NCI-H69 (cell line): ENCODE measurements around the gene ANKRD30BL.
"Not testable (repeated sequence)": the region's sequence is repeated elsewhere in the genome, so short reads cannot be mapped to it uniquely, and the experiment has no call there.

Source experiments
- DNase-seq: peaks from one replicate; lab custom pipeline; 2025; lab: John Stamatoyannopoulos, UW

ANKRD30BL gene

GRCh38 chr2:132161161-132162124 lies at the start of gene ANKRD30BL:
Gene ANKRD30BL, minus strand, starts transcription at chr2:132161952. Its CDS starts 247 bp downstream, at chr2:132161705.
- DNase-seq, result not testable (repeated sequence)

GRCh38 chr2:132202866-132203265 lies 41.1 kb upstream of the ANKRD30BL start:
- not testable (repeated sequence) for DNase-seq

DNA sequence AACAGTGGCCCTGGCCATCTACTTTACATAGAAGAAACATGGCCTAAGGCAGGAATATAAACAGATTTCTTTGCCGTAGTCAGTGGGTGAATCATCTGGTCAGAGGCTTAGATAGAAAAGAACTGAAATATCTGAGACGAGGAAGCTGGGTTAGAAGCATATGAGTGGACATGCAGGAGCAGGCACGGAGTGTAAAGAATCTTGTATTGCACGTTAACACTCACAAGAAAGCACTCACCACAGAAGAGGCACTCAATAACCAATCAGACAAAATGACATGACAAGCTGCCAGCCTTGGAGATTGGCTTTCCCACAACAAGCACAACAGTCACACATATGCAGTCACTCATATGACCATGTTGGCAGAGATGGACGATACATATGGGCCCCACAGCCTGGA lies 31.1 kb upstream of the ANKRD30BL start:
- DNase-seq, result not testable (repeated sequence)

DNA sequence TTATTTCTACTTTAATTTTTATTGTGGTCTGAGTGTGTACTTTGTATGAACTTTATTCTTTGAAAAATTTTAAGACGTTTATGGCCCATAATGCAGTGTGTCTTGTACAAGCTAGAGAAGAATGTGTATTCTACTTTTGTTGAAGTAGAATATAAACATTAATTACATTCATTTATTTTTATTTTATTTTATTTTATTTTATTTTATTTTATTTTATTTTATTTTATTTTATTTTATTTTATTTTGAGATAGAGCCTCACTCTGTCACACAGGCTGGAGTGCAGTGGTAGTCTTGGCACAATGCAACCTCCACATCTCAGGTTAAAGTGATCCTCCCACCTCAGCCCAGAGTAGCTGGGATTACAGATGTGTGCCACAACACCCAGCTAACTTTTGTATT lies 5.3 kb upstream of the ANKRD30BL start:
- DNase-seq, result not testable (repeated sequence)

GRCh38 chr2:132162125-132162660 lies 441 bp upstream of the ANKRD30BL start:
- DNase-seq, result not testable (repeated sequence)

DNA sequence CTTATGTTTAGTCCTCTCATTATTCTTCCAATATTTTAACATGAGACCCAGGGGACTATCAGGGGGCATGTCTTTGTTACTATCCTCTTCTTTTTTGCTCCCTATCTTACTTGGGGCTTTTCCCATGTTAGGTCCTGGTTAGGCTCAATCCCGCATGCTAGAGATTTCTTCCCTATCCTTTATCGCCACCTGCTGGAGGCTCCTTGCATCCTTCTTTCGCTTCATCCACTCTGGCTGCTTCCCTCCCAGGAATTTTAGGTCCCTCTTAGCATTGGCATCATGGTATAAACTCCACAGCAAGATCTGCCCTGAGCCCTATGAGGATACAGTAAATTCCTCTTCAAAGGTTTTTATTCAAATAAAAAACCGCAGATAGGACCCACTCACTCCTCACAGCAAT lies 15.0 kb downstream of the ANKRD30BL start:
- DNase-seq, result peak; percentile 31
